ENCODE data around the gene DDIT3.
A peak's percentile ranks its signal among the peaks of the same experiment; 100 is the strongest.
"Not testable (repeated sequence)": the region's sequence is repeated elsewhere in the genome, so short reads cannot be mapped to it uniquely, and the experiment has no call there.

DDIT3 gene, protein sequence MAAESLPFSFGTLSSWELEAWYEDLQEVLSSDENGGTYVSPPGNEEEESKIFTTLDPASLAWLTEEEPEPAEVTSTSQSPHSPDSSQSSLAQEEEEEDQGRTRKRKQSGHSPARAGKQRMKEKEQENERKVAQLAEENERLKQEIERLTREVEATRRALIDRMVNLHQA

DNA sequence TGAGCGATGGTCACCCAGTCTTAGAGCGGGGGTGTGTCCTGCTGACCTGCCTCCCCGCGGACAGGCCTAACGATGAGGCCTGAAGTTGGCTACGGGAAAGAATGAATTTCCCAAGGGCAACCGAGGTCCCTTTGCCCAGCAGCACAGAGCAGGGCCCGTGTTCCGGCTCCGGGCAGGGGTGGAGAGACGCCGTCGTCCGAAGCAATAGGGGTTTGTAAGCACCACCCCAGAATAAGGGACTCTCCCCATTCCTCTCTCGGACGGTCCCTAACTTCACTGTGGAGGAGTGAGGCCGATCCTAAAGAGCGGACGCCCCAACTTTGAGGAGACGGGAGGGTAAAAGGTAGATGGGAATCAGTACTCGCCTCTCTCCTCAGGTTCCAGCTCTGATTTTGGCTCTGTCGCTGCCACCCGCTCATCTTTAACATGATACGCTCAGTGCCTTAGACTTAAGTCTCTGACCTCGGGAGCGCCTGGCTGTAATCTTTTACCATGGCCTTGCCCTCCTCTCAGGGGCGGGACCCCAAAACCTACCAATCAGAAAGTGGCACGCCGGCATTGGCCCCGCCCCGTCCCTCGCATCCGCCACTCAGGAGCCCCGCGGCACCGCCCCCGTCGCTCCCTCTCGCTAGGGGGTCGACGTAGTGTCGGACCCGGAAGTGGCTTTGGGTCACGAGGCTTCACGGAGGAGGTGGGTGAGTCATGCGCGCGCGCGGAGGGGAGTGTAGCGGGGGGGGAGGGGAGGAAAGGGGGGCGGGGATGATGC is at the start of gene DDIT3:
Gene DDIT3 (minus strand): TSS at position 462 of the 766 bp plus-strand sequence. CDS start 3,108 bp downstream, outside the sequence.
- peak; percentile 98 to 100 (median 98) for DNase-seq

DNA sequence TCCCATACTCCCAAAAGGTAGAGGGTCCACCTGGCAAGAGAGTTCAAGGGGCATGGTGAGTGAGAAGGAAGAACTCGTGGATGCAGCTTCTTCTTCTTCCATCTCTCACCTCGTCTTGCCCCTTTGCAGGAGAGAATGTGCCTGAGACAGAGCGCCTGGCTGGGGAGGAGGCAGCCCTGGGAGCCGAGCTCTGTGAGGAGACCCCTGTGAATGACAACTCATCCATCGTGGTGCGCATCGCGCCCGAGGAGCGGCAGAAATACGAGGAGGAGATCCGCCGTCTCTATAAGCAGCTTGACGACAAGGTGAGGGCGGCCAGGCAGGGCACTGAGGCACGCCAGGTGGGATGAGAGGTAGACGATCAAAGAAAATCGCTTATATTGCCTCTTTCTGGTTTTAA is 49.5 kb upstream of the DDIT3 start:
- no peak for DNase-seq

DNA sequence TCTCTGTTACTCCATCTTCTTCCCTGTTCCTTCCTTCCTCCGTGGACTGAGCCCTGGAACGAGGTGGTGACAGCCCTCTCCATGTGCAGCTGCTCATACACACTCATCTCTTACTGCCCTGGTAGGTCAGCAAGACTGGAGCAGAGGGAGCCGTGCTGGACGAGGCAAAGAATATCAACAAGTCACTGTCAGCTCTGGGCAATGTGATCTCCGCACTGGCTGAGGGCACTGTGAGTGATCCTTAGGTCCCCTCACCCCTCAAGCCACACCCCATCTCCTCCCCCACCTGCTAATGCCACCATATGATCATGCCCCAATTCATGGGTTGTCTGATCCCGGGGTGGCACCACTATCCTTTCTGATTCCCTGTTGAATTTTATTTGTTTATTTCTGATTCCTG is 48.5 kb upstream of the DDIT3 start:
- DNase-seq: no peak

DNA sequence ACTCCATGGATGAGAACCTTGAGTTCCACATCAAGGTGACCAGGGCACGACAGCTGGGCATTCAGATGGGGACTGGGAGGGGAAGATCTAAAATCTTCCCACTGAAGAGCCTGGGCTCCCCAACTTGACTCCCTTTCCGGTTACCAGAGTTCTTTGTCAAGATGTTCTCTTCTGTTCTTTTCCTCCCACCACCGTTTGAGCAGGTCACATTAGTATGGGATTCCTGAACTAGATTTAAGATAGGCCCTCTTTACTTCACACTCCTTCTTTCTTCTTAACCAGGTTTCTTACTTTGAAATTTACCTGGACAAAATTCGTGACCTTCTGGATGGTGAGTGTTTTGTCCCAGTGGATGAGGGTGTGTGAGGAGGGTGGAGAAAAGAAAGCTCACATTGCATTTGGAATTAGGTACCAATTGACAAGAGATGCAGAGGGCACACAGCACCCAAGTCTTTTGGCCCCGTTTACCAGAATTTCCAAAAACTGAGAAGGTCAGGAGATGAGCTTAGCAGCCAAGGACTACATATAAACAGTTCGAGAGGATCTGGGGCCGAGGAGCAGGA is 43.9 kb upstream of the DDIT3 start:
- no peak for DNase-seq

DNA sequence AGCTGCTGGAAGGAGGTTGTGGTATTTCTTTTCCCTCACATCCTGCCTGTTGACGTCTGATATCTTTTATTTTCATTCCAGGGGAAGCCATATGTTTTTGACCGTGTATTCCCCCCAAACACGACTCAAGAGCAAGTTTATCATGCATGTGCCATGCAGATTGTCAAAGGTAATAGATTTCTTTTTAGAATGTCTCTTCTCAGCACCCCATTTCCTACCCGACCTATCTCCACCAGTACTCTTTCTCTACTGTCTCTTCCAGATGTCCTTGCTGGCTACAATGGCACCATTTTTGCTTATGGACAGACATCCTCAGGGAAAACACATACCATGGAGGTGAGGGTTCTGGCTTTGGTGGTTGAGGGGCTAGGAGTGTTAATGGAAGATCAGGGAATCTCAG is 43.0 kb upstream of the DDIT3 start:
- DNase-seq: no peak

DNA sequence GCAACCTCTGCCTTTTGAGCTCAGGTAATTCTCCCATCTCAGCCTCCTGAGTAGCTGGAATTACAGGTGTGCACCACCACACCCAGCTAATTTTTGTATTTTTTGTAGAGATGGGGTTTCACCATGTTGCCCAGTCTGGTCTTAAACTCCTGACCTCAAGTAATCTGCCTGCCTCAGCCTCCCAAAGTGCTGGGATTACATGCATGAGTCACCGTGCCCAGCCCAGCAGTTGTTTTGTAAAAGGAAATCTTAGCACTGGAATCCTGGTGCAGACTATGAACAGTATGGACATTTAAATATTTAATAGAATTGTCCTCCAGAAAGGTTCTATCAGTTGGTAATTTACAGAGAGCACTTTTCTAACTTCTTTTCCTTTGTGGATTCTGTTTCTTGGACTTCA is 40.8 kb upstream of the DDIT3 start:
- DNase-seq: not testable (repeated sequence)

DNA sequence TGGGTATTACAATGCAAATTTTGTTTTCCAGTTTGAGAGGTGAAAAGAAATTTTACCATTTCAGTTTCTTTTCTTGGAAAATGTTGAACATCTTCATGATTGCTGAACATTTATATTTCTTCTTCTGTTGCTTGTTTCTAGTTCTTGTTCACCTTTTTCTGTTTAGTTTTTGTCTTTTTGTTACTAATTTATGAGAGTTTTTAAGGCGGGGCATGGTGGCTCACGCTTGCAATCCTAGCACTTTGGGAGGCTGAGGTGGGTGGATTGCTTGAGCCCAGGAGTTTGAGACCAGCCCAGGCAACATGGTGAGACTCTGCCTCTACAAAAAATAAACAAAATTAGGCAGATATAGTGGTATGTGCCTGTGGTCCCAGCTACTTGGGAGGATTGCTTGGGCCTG is 40.2 kb upstream of the DDIT3 start:
- no peak for DNase-seq

DNA sequence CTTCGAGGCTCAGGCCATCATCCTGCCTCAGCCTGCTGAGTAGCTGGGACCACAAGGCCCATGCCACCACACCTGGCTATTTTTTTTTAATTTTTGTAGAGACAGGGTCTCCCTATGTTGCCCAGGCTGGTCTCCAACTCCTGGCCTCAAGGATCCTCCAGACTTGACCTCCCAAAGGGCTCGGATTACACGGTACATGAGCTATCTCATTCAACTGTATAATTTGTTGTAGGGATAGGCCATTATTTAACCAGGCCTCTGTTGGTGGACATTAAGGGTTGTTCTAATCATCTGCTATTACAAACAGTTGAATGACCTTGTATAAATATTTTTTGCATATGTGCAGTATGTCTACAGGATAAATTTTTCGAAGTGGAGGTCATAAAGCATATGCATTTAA is 38.5 kb upstream of the DDIT3 start:
- no peak for DNase-seq

DNA sequence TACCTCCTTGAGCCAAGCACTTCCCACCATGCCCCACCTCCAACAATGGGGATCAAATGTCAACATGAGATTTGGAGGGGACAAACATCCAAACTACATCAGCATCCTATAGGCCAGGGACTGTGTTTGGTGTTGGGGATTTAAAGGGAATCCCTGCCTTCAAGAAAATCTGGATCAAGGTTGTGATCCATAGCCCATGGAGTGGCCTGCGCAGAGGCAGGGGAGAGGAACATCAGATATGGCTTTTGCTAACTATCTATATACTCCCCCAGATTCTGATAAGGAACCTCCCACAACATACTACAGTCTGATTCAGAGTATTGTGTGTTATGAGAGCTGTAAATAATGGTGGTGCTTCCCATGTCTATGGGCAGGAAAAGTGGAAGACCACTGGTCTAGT is 34.6 kb upstream of the DDIT3 start:
- DNase-seq: no peak

DNA sequence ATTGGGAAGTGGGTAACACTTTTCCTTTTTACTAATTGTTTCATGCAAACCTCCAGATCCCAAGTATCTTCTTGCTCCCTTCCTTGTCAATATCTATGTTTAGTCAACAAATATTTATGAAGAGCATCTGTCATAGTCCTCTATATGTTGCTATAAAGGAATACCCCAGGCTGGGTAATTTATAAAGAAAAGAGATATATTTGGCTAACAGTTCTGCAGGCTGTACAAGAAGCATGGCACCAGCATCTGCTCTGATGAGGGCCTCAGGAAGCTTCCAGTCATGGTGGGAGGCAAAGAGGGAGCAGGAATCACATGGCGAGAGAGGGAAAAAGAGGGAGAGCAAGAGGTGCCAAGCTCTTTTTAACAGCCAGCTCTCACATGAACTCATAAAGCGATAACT is 34.1 kb upstream of the DDIT3 start:
- DNase-seq: no peak

DNA sequence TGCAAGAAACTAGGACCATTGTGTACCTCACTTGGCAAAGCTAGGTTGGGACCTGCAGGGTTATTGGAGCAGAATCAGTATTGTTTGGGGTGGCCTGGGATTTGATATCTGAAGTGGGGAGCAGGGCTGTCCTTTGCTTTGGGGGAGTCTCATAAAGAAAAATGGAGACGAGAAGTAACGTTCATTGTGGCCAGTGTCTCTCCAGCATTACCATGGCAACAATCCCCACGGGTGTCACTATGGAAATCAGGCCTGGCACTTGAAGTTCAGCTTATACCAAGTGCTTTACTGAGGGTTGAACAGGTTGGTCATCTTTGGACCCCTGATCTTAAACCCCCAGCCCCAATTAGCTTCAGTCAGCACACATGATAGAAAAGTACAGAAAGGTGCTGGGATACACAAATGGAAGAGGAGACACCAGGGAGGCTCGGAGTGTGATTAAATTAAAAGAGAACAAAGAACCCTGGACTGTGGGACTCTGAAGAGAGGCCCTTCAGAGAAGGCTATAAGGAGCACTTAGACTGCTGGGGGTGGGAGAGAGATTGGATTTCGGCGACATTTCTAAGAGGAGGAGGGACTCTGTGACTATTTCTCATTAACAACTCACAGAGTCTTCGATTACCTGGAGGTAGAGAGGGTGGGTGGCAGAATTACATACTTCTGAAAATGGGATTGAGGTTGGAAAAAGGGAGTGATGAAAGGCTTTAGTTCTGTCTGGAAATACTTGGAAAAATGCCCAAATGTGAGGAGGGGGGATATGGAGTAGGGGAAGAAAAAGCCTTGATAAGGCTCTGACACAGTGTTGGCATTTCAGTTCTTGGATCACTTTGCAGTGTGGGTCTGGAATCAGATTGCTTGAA is 33.3 kb upstream of the DDIT3 start:
- no peak for DNase-seq

DNA sequence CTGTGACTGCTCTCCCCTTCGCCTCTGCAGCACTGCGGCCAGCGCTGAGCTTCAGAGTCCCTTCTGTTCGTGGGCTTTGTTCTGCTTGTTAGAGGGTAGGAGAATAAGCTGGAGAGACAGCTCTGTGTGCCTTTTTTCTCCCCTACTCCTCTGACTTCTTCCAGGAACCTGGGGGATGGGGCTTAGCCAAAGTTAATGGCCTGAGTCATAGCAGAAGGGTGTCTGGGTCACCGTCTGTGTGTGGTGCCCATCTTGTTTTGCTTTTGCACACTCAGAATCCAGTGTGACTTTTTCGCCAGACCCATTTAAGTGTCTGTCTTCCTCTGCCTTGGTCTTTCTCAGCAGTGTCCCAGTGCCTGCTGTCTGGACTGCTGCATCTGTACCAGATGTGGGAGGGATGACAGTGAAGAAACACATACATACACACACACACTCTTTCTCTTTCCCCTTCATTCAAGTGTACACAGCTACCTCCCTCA is 32.6 kb upstream of the DDIT3 start:
- no peak for DNase-seq

DNA sequence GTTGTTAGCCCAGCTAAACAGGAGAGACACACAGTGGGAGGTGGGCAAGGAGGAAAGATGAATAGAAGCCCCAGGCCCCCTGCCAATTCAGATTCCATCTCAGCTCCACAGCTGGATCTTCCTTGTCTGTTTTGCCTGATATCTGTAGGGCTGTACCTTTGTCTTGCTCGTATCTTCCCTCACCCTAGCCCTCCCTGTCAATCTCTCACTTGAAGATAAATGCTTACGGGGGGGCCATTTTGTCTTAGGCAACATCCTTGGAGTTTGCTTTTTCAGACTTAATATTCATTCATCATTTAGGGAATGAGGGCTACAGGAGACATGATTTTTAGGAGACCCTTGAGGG is 32.0 kb upstream of the DDIT3 start:
- DNase-seq: no peak

DNA sequence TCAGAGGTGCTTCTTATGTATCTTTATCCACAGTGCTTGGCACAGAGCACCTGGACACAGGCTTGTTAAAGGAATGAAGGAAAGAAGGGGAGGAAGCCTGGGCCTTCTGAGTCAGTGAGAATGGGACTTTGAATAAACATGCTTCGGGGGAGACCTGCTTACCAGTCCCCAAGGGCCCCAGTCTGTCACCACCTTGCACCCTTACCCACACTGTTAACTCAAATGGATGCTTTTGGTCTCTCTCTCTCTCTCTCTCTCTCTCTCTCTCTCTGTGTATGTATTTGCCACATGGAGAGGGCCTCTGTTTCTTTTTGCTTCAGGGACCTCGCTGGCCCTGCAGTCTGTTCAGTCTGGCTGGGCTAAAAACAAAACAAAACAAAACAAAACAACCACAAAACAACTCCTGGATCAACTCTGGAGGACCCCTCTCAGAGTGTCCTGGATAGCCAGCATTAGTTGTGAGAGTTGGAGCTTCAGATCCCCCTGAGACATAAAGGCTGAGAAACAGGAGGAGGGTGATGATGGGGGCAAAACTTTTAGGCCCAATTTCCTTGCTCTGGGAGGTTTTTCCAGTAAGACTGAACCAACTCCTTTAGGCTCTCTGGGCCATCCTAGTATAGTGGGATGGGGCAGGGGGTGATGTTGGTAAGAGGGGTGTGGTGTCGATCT is 31.5 kb upstream of the DDIT3 start:
- DNase-seq: no peak

DNA sequence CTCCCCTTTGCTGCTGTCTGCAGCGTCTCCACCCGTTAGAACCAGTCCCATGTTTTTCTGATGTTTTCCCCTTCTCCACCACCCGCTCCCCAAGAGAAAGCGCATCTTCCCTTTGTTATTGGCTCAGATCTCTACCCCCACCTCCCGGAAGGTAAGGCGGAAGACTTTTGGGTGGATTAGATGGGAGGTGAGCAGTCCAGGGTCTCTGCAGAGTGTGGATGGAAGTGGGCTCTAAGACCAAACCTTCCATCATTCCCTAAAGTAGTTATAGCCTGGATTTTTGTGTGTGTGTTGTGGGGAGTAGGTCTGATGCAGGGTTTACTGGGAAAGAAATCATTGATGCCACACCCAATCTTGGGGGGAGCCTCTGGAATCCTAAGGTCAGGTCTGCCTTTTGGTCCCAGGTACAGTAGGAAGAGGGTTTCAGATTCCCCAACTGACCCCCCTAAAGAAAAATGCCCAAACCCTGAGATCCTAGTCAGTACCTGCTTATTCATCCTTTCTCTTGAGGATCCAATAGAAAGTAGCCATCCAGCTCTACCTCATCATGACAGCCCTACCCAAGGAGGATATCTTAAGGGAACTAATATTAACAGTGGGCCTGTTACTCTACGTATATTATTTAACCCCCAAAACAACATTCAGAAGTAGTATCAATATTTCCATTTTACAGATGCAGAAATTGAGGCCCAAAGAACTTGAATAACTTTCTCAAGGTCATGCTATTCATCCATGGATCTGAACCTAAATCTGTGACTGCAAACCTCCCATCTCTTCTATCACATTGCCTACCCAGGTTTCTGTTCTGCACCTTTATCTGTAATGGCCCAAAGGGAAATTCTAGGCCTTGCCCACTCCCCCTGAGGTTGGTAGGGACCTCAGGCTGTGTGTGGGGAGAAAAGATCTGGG is 30.6 kb upstream of the DDIT3 start:
- no peak for DNase-seq

DNA sequence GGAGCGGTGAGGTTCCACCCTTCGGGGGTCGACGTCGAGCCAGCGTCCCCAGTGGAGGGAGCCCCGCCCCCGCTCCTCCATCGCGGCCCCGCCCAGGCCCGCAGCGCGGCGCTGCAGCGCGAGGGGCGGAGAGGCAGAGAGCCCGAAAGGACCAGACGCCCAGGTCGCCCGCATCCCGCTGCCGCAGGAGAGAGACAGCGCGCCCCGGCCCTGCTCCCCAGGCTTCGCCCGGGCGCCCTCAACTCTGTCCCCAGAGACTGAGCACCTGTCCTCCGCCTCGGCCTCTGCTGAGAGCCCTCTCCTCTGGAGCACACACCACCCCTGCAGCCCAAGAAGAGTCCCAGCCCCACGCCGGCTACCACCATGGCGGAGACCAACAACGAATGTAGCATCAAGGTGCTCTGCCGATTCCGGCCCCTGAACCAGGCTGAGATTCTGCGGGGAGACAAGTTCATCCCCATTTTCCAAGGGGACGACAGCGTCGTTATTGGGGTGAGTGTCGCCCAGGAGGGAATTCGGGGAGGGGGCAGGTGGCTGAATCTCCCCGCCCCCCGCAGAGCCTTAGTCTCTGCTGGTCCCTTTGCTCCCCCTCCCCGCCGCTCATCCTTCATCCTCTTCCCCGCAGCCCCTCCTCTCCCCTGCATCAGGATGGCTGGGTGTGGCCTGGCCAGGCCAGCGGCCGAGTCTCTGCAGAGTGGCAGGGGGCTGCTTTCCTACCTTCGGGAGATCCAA is 29.8 kb upstream of the DDIT3 start, which contains the start of gene KIF5A:
Gene KIF5A (plus strand): TSS at position 136 of the 732 bp plus-strand sequence. CDS start 228 bp downstream, at position 364.
- peak; percentile 9 to 53 (median 40) for DNase-seq

DNA sequence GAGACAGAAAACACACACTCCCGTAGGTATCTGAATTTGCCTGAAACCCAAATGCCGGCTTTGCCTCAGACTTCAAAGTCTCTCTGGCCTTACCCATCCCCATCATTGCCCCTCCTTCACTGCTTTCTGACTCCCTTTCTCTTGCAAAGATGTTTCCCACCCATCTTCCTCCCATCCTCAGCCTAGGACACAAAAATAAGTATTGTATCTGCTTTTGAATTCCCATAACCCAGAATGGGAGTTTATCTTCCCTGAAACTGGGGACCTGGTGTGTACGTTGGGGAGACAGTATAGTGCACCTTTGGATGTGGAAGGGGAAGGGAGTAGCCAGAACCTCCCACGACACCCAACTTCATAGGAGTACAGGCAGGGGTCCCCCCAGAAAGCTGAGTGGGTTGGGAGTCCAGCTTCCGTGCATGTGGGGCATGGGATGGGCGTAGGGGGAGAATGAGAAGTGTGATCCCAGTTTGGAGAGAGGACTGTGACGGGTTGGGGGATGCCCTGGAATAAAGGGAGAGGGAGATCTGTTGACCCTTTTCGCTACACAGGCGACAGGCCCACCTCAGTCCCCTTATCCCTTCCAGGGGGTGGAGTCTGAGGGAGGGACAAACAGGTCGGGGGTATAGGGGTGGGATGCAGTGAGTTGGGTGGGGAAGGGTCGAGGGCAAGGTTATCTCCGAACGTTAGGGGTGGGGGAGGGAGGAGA is 29.0 kb upstream of the DDIT3 start:
- no peak for DNase-seq

DNA sequence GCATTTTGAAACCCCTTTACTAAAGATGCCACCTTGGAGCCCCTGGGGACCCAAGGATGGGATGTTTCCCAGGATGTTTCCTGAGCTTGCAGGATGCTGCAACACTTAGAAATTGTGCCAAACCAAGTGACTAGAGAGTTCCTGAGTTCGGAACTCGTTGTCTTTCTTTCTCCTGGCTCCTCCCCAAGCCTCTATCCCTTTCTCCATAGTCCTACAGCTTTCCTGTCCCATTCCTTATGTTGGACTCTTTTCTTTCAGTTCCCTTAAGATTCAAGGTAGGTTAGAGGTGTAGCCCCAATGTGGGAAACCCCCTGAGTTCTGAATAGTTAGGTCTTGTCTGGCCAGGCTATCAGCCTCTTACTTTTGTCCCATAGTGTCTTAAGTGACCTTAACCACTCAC is 28.2 kb upstream of the DDIT3 start:
- DNase-seq: no peak

DNA sequence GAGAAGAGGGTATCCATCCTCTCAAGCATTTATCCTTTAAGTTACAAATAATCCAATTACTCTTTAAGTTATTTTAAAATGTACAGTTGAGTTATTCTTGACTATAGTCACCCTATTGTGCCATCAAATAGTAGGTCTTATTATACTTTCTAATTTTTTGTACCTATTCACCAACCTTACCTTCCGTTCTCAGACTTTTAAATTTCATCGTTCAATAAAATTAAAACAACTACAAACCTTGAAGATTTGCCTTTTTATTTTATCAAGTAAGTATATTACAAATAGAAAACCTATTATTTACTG is 27.6 kb upstream of the DDIT3 start:
- no peak for DNase-seq

DNA sequence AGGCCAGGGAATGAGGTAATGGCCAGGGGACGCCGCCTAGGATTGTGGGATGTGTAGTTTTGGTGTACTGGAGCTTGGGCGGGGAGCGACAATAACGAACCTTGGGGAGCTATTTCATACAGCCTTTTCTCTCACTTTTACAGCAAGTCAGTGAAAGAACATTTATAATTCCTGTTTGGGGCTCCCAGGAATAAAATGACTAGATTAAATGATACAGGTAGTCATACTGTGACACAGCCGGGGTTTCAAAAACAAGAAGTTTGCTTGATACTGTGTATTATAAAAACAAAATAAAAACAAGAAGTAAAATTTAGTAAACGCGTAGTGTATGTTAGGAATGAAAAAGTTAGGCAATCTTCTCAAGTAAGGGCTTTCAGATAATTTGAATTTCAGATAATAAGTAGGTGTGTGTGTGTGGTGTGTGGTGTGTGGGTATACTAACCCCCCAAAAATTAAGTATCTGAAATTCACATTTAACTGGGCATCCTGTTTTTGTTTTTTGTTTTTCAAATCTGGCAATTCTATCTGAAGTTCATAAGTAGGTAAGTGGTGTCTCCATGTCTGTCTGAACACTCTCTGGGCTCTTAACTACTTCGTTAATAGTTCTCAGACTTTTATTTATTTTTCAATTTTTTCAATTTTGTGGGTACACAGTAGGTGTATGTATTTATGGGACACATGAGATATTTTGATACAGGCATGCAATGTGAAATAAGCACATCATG is 27.1 kb upstream of the DDIT3 start:
- DNase-seq: no peak

Measured in stimulated activated naive CD4-positive, alpha-beta T cell (primary cell).